Breast epithelium (tissue), 4 donors: ENCODE measurements around the gene HADHB. TPM values are rescaled to one million over a fixed set of nuclear protein-coding genes. Genes with fewer than 3 reads are reported as not detected.
"Not testable (repeated sequence)": the region's sequence is repeated elsewhere in the genome, so short reads cannot be mapped to it uniquely, and the experiment has no call there.

Source experiments
- DNase-seq, 2 donors: peaks; one replicate each; pipeline ENCODE4 v3.0.0-alpha.2; 2019; ENCODE audit warnings: low spot score in 2 of 2
- H3K27ac ChIP-seq, 2 donors: fragments of 200-600 bp; sonication (generic) in 1 of 2; one replicate each; pipeline ENCODE4 v1.5.1; 2016 to 2019; ENCODE audit warnings: mild to moderate bottlenecking in 1 of 2
- H3K27me3 ChIP-seq, 2 donors: fragments of 200-600 bp; sonication (generic) in 1 of 2; one replicate each; pipeline versions ENCODE4 v1.5.1 to v1.6.0; 2017 to 2019; ENCODE audit warnings: control low read depth in 1 of 2, mild to moderate bottlenecking in 1 of 2
- H3K36me3 ChIP-seq: fragments of 200-600 bp; one replicate; pipeline ENCODE4 v1.5.1; 2019
- H3K4me1 ChIP-seq, 2 donors: fragments of 200-600 bp; sonication (generic); one replicate each; pipeline ENCODE4 v1.5.1; 2016 to 2019; ENCODE audit warnings: control low read depth in 1 of 2
- H3K4me3 ChIP-seq, 3 donors: fragments of 200-600 bp; sonication (generic); 1 replicate in 2 of 3; 2 replicates in 1 of 3; pipeline ENCODE4 v1.5.1; 2016 to 2019; ENCODE audit warnings: mild to moderate bottlenecking in 3 of 3, moderate library complexity in 2 of 3
- H3K9me3 ChIP-seq, 2 donors: fragments of 200-600 bp; sonication (generic) in 1 of 2; one replicate each; pipeline ENCODE4 v1.5.1; 2016 to 2019; ENCODE audit warnings: control low read depth in 1 of 2
- POLR2A ChIP-seq: fragments of 450-650 bp; IDR thresholded peaks from one replicate; pipeline ENCODE4 v1.6.1; 2016; ENCODE audit warnings: antibody characterized with exemption, mild to moderate bottlenecking, moderate library complexity
- POLR2AphosphoS5 ChIP-seq, 3 donors: sonication (generic); formaldehyde crosslinking; IDR thresholded peaks; one replicate each; pipeline ENCODE4 v1.6.1; 2017; ENCODE audit warnings: antibody characterized with exemption in 3 of 3
- intact Hi-C: fragments of 100-400 bp; cut with DNase I; formaldehyde crosslinking; loops from one replicate; pipeline ENCODE4 v1.15.1; 2023; ENCODE audit warnings: low total_unique reads
- total RNA-seq, 3 donors: library from RNA; depleted of rRNA; stranded (reverse); fragments of >200 nt; gene quantifications; one replicate each; pipeline ENCODE4 v1.1.0, GENCODE V29; 2016
- TF ChIP-seq, protein P1 (sequence below), 3 donors: fragments of 450-650 bp; IDR thresholded peaks; one replicate each; pipeline ENCODE4 v1.5.1; 2016 to 2017; ENCODE audit warnings: antibody characterized with exemption in 3 of 3, mild to moderate bottlenecking in 3 of 3, moderate library complexity in 3 of 3

HADHB gene
- total RNA-seq, 3 donors from 2014 or later = 139 to 157 (median 147) TPM

DNA sequence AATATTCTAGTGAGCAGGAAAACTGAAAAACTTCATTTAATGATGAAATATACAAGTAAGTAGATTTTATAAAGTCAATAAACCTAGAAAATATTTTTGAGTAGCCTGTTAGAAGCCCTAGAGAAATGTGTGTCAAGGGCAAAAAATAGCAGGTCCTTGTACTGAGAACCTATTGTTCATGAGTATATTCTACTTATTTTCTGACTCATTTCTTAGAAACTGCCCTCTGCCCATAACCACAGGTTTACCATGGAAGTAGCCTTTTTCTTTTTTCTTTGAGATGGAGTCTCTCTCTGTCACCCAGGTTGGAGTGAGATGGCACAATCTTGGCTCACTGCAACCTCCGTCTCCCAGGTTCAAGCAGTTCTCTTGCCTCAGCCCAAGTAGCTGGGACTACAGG lies 81.8 kb downstream of the HADHB start:
- H3K27me3 ChIP-seq = no peaks in the 10 kb centered on the region
- H3K36me3 ChIP-seq = no peaks in the 10 kb centered on the region
- intact Hi-C loops = loop anchor here (10.0 kb wide), 1 partner anchor 82 kb away; the partner anchor contains the start of genes HADHA and HADHB
- H3K9me3 ChIP-seq = no peaks in the 10 kb centered on the region
- H3K4me1 ChIP-seq = no peaks in the 10 kb centered on the region
- TF ChIP-seq, protein P1, sequence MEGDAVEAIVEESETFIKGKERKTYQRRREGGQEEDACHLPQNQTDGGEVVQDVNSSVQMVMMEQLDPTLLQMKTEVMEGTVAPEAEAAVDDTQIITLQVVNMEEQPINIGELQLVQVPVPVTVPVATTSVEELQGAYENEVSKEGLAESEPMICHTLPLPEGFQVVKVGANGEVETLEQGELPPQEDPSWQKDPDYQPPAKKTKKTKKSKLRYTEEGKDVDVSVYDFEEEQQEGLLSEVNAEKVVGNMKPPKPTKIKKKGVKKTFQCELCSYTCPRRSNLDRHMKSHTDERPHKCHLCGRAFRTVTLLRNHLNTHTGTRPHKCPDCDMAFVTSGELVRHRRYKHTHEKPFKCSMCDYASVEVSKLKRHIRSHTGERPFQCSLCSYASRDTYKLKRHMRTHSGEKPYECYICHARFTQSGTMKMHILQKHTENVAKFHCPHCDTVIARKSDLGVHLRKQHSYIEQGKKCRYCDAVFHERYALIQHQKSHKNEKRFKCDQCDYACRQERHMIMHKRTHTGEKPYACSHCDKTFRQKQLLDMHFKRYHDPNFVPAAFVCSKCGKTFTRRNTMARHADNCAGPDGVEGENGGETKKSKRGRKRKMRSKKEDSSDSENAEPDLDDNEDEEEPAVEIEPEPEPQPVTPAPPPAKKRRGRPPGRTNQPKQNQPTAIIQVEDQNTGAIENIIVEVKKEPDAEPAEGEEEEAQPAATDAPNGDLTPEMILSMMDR (IDR thresholded peaks at IDR 0.05) = no peak
- TF ChIP-seq POLR2AphosphoS5 (IDR thresholded peaks at IDR 0.05) (no peak), POLR2A (no peak)
- no peak overlapping the region for H3K27ac ChIP-seq
- DNase-seq = no peak
- H3K4me3 ChIP-seq = no peak overlapping the region

DNA sequence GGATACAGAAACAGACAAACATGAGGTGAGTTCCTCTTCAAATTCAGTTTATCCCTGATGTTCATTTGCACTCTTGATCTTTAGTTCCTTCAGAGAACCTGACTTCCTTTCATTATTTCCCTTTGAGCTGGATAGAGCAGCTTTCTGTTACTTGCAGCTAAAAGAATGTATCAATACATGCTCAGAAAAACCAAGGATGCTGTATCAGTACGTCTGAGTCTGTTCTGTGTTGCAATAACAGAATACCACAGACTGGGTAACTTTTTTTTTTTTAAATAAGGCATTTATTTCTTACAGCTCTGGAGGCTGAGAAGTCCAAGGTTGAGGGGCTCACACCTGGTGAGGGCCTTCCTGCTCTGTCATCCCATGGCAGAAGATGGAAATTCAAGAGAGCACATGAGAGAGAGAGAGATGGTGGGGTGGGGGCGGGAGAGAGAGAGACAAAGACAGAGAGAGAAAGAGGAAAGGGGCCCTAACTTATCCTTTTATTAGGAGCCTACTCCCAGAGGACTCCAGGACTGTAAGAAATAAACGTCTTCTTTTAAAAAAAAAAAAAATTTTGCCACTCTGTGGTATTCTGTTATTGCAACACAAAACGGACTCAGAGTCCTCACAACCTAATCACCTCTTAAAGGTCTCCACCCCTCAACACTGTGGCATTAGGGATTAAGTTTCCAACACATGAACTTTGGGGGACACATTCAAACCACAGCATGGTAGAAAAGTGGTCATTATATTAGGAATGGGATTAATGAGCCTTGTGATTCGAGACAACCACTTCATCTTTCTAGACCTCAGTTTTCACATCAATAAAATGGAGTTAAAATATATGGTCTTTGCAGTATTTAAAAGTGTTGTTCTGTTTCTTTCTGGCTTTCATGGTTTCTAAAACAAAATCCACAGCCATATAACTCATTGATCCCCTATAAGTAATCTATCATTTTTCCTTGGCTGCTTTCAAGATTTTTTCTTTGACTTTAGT lies 82.8 kb downstream of the HADHB start:
- H3K9me3 ChIP-seq = no peaks in the 10 kb centered on the region
- TF ChIP-seq, protein P1 (IDR thresholded peaks at IDR 0.05) = no peak
- TF ChIP-seq POLR2A = no peak
- TF ChIP-seq POLR2AphosphoS5 (IDR thresholded peaks at IDR 0.05) = no peak
- DNase-seq = no peak
- H3K36me3 ChIP-seq = no peaks in the 10 kb centered on the region
- H3K4me3 ChIP-seq = no peak overlapping the region
- intact Hi-C loops = loop anchor here (10.0 kb wide), 1 partner anchor 83 kb away; the partner anchor contains the start of genes HADHA and HADHB
- H3K27me3 ChIP-seq = no peaks in the 10 kb centered on the region
- no peak overlapping the region for H3K27ac ChIP-seq
- no peaks in the 10 kb centered on the region for H3K4me1 ChIP-seq

DNA sequence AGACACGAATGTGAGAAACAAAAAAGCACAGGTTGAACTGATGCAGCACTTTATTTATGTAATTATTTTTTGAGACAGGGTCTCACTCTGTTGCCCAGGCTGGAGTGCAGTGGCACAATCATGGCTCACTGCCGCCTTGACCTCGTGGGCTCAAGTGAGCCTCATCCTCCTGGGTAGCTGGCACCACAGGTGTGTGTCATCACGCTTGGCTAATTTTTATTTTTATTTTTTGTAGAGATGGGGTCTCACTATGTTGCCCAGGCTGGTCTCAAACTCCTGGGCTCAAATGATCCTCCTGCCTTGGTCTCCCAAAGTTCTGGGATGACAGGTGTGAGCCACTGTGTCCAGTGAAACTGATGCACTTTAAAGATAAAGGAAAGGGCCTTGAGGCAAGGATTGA lies 84.3 kb downstream of the HADHB start:
- intact Hi-C loops = loop anchor here (10.0 kb wide), 1 partner anchor 84 kb away; the partner anchor contains the start of genes HADHA and HADHB
- H3K27ac ChIP-seq, DNase-seq, H3K36me3 ChIP-seq, H3K4me1 ChIP-seq, H3K9me3 ChIP-seq, H3K4me3 ChIP-seq, H3K27me3 ChIP-seq: not testable (repeated sequence)

DNA sequence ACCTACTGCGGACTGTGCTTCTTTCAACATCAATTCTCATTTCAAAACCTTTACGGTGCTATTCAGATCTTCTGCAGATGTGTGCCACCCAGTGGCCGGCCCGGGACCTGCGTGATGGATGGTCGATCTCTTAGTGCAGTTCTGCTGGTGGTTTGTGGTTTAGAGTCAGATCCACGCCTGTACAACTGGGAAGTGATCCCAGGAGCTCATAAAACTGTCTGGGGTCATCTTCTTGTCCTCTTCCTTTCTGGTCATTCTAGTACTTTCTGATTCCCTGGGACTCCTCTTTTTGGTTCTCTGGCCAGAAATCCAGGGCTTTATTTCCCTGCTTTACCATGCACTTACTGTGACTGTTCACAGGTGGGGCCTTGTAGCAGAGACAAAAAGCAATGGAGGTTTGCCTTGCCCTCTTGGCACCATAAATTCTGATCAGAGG lies 85.4 kb downstream of the HADHB start:
- DNase-seq = peak; percentile 88 to 91
- H3K27ac ChIP-seq = no peak overlapping the region

DNA sequence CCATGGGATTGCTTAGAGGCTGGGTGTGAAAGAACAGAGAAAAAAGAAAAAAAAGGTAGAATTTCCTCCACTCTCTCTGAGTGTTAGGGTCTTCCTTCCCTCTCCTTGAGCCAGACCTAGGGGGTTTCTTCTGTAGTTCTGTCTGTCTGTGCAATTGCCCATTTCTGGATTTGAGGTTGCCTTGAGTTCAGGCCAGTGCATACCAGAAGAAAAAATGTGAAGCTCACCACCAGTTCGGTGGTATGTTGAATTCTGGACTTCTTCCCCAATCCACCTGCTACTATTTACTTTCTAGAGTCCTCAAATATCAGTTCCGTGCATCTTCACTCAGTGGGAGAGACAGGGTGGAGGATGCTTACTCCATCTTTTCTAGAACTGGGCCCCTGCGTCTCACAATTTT lies 85.9 kb downstream of the HADHB start:
- Histone ChIP-seq H3K4me1 (no peaks in the 10 kb centered on the region), H3K4me3 (no peak overlapping the region), H3K9me3 (no peaks in the 10 kb centered on the region), H3K27me3 (no peaks in the 10 kb centered on the region), H3K27ac (no peak overlapping the region), H3K36me3 (no peaks in the 10 kb centered on the region)
- DNase-seq = no peak
- TF ChIP-seq POLR2A = no peak
- TF ChIP-seq POLR2AphosphoS5 (IDR thresholded peaks at IDR 0.05) = no peak
- TF ChIP-seq, protein P1 (IDR thresholded peaks at IDR 0.05) = no peak
- intact Hi-C loops = no loop called here

More for the DNA sequence above, 85.4 kb downstream of the HADHB start:
- Histone ChIP-seq H3K9me3 (no peaks in the 10 kb centered on the region), H3K36me3 (no peaks in the 10 kb centered on the region), H3K4me1 (no peaks in the 10 kb centered on the region), H3K4me3 (no peak overlapping the region), H3K27me3 (no peaks in the 10 kb centered on the region)
- TF ChIP-seq, protein P1 (IDR thresholded peaks at IDR 0.05) = peak; percentile 77 to 94 (median 84)
- TF ChIP-seq POLR2A (no peak), POLR2AphosphoS5 (IDR thresholded peaks at IDR 0.05) (peak; percentile 33 to 69 (median 45))
- intact Hi-C loops = no loop called here

DNA sequence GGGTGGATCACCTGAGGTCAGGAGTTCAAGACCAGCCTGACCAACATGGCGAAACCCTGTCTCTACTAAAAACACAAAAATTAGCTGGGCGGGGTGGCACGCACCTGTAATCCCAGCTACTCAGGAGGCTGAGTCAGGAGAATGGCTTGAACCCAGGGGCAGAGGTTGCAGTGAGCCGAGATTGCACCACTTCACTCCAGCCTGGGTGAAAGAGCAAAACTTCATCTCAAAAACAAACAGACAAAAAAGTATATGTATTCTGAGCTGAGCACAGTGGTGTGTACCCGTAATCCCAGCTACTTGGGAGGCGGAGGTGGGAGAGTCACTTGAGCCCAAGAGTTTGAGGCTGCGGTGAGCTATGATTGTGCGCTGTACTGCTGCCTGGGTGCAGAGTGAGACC lies 86.6 kb downstream of the HADHB start:
- H3K27ac ChIP-seq, DNase-seq, intact Hi-C loops, H3K27me3 ChIP-seq, H3K36me3 ChIP-seq, H3K9me3 ChIP-seq, H3K4me1 ChIP-seq, H3K4me3 ChIP-seq: not testable (repeated sequence)
